HG02840 (cell line): ENCODE data around the gene DNAJC27.

ENCODE experiments used
- ATAC-seq: cut with Tn5 transposase; IDR thresholded peaks from one replicate; pipeline ENCODE4 v1.9.1; 2021; ENCODE audit warnings: mild to moderate bottlenecking, moderate library complexity, moderate number of reproducible peaks; ENCODE audit not compliant: unreplicated experiment, low FRiP score

DNAJC27 gene

DNA sequence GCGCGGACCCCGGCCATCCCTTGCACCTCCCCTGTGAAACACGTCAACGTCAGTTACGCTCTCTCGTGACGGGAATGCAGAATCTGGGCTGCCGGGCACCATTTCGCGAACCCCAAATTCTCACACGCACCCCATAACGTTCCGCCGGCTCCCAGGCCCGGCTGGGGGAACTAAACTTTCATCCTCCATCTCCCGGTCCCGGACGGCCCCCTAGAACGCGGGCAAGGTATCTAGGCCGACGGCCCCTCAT is 544 bp downstream of the DNAJC27 start:
- no peak for ATAC-seq

DNA sequence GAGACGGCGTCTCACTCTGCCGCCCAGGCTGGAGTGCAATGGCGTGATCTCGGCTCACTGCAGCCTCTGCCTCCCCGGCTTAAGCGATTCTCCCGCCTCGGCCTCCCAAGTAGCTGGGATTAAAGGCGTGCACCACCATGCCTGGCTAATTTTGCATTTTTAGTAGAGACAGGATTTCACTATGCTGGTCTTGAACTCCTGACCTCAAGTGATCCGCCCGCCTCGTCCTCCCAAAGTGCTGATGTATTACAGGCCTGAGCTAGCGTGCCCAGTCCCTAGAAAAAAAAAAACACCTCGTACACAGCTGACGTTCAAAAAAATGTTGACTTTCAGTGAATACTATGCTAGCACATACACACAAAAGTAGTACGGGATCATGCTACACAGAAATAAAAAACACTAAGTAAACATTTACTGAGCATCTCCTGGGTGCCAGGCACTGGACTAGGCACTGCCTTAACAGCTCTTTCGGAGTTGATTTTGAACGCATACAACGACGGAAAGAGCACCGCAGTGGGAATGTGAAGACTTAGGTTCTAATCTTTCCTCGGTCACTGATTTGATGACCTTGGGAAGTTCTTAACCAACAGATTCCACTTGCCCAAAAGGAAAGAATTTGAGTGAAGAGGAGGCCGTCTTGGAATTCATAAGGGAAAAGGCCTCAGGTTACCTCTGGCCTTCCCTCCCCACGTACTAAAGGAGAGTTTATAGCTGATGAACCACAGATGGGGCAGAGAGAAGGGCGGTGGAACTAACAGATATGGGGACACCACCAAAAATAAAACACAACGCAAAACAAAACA is 1.1 kb downstream of the DNAJC27 start:
- no peak for ATAC-seq

DNA sequence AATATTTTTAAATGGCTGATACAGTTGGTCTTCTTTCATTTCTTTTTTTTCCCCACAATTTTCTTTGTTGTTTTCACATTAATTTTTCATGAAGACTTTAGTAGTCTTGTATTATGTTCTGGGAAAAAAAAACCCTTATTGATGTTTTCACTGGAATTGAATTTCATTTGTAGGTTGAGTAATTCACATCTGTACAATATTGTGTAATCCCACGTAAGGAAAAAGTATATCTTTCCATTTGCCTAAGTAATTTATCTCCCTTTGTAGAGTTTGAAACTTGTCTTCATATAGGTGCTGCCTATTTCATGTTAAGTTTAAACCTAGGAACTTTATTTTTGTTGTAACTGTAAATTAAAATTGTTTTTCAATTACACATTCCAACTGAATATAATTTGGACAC is 2.0 kb downstream of the DNAJC27 start:
- no peak for ATAC-seq

DNA sequence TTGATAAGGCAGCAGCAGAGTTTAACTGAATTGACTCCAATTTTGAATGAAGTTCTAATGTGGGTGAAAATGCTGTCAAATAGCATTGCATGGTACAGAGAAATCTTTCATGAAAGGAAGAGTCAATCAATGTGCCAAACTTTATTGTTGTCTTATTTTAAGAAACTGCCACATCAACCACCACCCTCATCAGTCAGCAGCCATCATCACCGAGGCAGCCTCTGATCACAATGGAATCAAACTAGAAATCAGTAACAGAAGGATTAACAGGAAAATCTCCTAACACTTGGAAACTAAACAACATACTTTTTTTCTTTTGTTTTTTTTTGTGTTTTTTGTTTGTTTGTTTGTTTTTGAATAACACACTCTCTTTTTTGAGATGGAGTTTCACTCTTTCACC is 9.9 kb downstream of the DNAJC27 start:
- ATAC-seq, result no peak

DNA sequence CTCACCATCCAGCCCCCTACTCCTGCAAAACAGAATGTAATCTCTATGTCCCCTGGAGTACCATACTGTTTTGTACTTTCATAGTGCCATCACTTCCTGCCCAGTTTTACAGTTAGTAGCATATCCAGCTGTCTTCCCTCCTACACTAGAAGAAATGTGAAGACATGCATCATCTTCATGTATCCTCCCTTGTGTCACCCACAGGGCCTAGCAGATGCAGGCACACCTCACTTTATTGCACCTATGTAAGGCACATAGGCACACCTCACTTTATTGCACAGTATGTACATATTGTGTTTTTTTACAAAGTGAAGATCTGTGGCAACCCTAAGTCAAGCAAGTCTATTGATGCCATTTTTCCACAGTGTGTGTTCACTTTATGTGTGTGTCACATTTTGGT is 12.0 kb downstream of the DNAJC27 start:
- ATAC-seq, result no peak

DNA sequence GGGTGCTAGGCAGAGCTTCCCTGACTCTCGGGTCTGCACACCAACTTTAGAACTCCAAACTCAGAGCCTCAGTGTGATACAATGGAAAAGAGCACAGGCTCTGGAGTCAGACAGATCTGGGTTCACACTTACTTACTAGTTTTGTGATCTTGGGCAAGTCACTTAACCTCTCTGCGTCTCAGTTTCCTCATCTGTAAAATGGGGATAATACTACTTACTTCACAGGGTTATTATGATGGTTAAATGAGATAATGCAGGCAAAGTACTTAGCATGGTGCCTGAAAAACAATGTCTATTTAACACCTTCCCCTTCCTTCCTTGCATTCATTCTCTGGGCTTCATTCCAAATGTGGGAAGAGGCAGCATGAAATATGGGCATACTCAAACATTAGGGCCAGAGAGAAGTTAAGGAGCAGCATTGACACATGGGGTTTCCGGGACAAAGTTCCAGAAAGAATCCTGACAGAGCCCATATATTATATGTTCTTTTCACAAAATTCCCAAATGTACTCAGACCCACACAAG is 13.3 kb downstream of the DNAJC27 start:
- ATAC-seq, result no peak

DNA sequence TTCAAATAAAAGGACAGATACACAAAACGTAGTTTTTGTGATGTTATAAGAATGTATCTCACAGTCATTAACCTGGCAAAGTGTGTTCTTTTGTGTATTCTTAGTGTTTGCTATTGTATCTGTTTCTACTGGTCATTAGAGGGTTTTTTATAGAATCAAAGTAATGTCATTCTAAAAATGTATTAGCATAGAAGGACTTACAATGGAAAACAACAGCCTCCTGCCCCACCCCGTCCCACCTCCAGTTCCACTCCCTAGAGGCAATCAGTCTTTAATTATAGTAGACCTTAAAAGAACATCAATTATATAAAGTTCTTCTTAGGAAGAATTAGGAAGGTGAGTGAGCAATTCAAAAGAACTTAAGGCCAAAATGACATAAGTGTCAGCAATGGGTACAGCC is 13.8 kb downstream of the DNAJC27 start:
- ATAC-seq, result no peak

DNA sequence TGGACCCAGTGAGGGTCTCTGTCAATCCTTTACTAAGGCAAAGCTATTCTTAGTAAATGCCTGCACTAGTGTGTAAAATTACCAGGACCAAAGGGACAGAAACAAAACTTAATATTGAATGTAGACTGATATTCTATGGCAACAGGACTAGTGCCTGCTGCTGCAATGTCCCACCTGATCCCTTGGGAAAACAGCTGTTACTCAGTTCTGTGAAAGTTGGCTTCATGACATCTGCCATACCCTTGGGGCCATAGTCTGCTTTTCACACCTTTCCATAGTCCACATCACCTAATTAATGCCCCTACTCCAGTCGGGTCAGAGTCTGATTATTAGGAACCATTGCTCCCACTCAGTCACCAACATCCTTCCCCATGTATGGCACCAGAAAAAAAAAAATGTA is 14.5 kb downstream of the DNAJC27 start:
- no peak for ATAC-seq

DNA sequence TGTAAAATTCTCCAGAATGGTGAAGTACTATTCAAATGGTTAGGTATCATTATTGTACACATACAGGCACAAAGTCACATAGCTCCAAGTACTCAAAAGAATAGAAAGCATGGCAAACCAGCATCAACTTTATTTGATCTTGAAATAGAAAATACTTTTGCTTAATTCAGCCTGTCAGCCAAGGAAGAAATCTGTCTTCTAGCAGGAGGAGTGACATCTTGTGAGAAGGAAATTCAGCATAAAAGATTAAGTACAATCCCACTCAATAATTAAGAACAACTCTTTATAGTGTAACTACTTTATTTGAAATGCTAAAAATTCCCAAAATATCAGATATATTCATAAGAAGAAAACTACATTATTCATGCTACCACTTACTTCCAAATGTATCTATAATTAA is 15.8 kb downstream of the DNAJC27 start:
- no peak for ATAC-seq

DNA sequence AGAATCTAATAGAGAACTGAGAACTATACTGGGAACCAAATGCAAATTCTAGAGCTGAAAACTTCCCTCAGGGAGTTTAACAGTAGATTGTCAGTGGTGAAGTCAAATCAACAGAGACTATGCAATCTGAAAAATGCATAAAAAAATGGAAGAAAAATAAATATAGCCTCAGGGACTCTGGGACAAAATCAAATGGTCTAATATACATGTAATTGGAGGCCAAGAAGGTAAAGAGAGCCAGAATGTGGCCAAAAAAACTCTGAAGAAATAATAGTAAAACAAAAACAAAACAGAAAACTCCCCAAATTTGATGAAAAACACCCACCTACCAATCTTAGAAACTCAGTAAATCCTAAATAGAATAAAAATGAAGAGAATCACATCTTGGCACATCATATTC is 16.5 kb downstream of the DNAJC27 start:
- ATAC-seq, result no peak

DNA sequence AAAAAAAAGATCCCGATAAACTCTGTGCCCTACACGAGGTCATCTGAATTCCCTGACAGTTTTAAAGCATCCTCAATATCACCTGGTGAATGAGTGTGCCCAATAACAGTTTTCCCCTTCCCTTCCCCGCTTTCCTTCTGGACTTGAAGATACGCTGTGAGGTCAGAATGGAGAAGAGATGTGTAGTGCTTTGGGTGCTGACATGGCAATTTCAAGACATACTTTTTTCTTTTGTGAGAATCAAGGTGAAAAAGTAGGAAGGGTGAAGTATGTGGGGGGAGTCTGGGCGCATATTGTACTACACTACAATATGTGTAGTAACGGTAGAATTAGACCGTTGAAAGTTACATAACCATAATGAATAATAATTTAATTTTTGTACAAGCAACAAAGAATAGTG is 21.7 kb downstream of the DNAJC27 start:
- ATAC-seq, result no peak

DNA sequence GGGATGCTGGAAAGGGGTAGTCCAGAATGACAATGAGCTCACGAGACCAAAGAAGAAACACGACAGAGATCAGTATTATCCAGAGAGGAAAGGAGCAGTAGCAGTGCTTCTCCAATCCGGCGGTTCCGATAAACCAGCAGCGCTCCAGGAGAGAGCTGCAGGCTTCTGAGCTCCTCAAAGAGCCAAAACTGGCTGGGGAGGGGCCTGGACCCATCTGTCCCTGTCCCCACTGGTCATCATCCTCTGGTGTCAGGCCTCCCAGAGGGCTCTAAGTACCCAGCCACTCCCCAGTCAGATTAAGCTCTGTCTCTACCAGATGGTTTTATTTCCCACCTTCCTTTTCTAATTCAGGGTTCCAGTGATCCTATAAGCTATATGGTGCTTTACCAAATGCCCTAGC is 23.2 kb downstream of the DNAJC27 start:
- no peak for ATAC-seq

DNA sequence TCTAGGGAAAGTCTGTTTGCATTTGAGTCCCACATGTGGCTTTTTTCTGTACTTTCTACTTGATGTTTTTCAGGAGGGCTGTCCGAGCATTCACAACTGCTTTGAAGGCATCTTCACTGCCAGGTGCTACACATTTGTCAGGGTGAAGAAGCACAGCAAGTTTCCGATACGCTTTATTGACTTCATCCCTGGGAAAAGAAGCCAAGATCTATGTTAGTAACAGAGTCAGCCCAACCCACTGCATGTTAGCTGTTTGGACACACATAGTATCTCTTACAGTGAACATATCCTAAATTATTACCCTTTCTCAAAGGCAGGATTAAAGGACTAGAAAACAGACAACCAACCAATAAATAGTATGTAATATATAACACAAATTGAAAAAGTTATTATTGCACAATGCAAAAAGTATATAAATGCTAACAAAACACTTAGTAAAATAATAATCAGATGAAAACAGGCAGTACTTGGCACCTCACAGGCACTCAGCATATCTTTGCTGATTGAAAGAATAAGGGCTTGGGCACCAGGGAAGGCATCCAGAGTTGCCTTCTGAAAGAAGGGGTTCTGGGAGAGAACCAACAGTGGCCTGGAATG is 24.1 kb downstream of the DNAJC27 start:
- ATAC-seq, result no peak

DNA sequence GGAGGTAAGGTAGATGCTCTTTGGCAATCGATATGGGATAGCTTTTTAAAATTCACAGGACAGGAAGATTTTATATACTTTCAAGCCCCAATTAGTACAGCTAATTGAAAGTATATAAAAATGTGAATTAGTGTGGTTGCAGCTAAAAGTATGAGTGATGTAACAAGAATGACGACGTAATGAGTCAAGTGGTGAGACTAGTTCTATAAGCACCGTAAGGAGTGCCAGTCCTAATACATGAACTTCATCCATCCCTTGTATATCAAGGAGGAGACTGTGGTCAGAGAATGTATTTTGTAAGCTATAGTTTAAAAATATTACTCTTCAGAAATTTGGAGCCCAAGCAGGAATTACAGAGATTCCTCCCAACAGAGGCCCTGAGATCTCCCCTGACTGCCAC is 25.8 kb downstream of the DNAJC27 start:
- no peak for ATAC-seq

DNA sequence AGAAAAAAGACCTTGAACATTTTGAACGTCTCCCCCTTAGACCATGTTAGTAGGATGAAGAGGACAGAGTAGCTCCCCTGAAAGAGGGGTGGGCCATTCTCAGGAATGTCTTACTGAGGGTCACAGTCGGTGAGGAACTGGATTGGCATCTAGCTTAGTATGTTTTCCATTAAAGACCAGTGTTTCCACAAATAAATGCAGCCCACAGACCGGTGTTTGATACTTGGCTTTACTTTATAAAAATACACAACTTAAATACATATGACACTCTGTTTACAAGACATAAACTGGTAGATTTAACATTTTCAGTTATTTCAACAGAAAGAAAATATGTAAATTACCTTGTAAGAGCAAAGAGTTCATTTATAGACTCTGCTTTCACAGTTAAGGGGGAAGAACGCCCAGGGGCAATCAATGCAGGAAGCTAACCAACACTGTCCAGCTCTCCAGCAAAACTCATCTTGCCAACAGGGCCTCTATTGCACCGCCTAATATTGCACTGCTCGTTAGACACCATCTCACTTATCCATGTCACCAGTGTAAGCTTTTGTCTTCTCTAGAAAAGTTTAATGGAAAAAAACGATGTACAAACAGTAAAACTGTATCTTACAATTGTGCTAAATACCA is 28.2 kb downstream of the DNAJC27 start:
- ATAC-seq, result no peak

DNA sequence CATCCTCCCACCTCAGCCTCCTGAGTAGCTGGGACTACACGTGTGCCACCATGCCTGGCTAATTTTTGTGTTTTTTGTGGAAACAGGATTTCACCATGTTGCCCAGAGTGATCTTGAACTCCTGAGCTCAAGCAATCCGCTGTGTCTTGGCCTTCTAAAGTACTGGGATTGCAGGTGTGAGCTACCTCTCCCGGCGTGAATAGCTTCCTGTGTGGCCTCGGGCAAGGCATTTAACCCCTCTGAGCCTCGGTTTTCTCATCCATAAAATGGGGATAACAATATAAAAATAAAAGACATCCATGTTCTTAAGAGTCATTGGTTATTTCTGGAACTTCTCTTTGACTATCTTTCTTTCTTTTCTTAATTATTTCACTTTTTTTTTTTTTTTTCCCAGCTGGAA is 32.4 kb downstream of the DNAJC27 start:
- no peak for ATAC-seq

DNA sequence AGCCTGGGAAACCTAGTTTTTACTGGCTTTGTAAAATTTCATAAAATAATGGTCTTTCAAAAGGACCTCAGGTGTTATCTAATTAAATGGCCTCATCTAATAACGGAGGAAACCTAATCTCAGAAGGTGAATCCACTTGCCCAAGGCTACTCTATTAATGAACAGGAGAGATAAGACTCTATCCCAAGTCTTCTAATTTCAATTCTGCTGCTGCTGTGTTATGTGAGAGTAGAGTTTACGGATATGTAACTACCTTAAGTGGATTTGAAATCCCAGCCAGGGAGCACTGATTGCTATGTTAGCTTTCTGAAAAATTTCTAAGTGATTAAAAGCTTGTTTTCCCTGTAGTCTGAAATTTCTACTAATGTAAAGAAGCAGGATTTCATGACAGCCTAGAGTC is 34.5 kb downstream of the DNAJC27 start:
- ATAC-seq, result no peak

DNA sequence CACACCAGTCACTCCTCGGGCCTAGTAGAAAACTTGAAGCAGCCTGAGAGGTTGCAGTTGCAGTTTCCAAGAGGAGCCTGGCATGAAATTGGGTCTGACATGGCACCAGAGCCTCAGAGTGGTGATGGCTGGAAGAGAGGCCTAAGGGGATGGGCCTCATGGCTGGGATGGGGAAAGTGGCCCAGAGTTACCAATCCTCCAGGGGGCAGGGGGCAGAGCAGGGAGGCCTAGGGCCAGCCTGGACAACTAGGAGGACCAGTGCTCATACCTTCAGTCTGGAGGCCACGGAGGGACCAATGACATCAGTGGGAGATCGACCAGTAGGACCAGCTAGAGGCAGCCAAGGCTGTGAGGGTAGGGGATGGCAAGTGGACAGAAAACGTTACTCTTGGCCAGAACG is 36.6 kb downstream of the DNAJC27 start:
- ATAC-seq, result no peak

DNA sequence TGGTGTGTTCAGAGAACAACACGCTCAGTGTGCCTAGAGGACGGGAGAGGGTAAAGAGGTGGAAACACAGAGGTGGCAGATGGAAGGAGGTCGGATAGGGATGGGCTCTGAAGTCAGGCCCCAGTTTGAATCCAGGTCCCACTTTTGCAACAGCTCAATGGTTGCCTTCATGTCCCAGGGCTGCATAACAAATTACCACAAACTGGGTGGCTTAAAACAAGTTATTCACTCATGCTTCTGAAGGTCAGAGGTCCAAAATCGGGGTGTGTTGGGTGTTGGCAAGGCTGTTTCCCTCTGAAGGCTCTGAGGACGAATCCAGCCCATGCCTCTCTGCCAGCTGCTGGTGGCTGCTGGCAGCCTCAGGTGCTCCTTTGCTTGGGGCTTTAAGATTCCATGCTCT is 39.0 kb downstream of the DNAJC27 start:
- no peak for ATAC-seq

DNA sequence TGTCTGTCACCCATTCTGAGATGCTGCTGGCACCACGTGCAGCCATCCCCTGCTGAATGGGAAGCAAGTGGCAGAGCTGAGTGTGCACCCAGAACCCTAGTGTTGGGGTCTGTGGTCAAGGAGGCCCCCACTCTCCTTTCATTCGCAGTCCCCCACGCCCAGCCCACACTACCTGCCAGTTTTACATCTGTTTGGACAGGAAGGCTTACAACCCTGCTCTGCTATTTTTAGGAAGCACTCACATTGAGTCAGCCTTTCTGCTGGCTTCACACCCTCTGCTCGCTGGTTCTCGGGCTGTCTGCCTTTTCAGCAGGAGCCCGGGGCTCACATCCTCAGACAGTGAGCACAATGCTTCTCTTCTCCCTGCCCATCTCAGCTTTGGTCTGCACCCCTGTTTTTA is 41.0 kb downstream of the DNAJC27 start:
- ATAC-seq, result no peak

DNA sequence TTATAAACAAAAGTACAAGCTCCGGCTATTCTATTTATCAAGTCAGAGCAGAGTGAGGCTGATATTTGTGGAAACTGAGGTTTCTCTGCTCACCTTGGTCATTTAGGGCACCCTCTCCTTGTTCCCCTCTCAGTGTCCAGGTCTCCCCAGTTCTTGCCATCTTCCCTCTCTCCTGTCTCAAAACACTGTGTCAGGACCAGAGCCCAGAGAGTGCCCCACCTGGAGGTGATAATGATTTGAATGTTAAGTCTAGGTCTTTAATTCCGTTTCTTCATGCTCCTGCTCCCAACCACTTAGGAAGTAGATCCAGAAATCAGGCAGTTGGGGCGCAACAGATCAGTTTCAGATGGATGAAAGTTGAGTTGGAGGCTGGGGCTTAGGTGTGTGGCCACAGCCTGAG is 42.5 kb downstream of the DNAJC27 start:
- ATAC-seq, result no peak

DNA sequence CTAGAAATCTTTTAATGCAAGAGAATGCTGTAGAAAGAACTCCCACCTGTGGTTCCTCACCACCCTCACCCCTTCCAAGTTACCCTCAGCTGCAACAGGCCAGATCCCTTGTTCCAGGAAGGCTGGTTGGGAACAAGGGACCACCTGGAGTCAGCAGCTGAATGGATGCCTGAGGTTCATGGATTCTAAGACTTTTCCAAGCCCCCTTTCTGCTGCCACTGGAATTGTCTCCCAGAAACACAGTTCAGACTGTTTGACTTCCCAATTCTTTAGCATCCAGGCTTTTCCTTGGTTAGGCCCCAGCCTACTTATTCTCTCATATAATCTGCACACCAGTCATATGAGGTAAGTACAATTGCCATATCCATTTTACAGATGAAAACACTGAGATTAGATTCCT is 43.7 kb downstream of the DNAJC27 start:
- ATAC-seq, result no peak
